NOMO-1 treated with DMSO at 0.1 percent for 48 hours (cell line): Measurements from ENCODE around the gene CCSER1.
"Not testable (repeated sequence)": the region's sequence is repeated elsewhere in the genome, so short reads cannot be mapped to it uniquely, and the experiment has no call there.

Source experiments
- DNase-seq: peaks from one replicate; lab custom pipeline; 2025; ENCODE audit not compliant: unreplicated experiment; lab: John Stamatoyannopoulos, UW

Gene CCSER1

DNA sequence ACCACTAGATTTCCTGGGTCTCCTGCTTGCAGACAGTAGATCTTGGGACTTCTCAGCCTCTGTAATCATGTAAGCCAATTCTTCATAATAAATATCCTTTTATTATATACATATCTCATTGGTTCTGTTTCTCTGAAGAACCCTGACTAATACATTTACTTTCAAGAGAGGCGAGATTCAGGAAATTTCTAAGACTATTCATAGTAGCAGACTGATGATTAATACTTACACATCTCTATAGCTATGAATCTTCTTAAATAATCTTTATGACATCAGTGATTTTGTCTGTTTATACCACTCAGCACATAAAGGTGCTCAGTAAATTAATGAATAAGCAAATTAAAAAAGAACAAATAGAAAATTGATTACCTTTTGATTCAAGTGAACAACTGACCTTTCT is 1494.3 kb downstream of the CCSER1 start:
- no peak for DNase-seq

DNA sequence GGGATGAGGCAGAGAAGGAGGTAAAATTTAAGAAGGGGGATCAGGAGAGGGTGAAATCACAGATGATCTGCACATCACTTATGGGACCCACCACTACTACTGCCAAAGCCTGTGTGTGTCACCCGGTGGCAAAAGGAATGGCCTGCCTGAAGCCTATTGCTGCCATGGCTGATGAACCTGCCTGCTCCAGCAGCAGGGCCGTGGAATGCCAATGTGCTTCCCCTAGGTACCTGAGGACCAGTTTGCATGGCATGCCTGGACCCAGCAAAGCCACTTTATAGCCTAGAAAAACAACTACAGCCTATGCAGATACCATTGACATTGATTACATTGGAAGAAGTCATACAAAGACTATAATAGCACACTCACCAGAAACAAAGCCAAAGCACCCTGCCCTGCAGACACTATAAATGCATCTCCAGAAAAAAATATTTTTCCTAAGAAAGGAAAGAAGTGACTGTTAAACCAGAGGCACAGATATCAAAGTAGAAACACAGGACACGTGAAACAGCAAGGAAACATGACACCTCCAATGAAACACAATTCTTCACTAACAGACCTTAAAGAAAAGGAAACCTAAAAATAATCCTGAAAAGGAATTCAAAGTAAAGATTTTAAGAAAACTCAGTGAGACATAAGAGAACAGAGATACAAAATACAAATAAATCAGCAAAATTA is 1495.9 kb downstream of the CCSER1 start:
- no peak for DNase-seq

DNA sequence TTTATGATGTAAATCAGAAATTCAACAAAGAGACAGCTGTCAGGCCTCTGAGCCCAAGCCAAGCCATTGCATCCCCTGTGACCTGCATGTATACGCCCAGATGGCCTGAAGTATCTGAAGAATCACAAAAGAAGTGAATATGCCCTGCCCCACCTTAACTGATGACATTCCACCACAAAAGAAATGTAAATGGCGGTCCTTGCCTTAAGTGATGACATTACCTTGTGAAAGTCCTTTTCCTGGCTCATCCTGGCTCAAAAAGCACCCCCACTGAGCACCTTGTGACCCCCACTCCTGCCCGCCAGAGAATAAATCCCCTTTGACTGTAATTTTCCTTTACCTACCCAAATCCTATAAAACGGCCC is 1496.4 kb downstream of the CCSER1 start:
- DNase-seq = not testable (repeated sequence)

DNA sequence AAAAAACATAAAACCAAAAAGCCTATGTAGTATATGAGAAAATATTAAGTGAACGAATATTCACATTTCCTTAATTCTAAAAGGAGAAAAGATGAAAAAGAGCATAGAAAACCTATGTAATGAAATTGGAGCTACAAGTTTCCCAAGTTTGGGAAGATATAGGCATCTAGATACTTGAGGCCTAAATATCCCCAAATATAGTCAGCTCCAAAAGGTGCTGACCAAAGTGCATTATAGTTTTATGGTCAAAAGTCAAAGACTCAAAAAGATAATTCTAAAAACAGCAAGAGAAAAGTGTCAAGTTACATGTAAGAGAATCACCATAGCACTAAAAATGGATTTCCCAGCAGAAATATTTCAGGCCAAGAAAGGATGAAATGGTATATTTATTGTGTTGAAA is 1502.9 kb downstream of the CCSER1 start:
- DNase-seq = no peak

DNA sequence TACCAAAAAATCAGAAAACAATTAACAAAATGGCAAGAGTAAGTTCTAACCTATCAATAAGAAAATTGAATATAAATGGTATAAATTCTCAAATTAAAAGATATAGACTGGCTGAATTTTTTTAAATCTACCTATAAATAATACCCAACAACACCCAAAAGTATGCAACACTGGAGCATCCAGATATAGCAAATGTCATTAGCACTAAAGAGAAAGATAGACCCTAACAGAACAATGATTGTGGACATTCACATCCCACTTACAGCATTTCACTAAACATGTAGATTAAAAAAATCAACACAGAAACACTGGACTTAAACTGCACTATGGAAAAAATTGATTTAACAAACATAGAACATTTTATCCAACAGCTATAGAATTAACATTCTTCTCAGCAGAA is 1503.6 kb downstream of the CCSER1 start:
- no peak for DNase-seq

DNA sequence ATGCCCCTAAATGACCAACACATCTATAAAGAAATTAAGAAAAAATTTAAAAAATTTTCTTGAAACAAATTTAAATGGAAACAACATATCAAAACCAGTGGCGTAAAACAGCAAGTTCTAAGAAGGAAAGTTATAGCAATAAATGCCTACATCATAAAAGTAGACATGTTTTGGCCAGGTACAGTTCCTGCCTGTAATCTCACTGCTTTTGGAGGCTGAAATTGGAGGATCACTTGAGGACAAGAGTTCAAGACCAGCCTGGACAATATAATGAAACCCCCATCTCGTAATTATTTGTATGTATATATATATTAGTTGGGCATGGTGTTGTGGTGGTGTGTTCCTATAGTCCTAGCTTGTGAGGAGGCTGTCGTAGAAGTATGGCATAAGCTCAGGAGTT is 1504.1 kb downstream of the CCSER1 start:
- no peak for DNase-seq

DNA sequence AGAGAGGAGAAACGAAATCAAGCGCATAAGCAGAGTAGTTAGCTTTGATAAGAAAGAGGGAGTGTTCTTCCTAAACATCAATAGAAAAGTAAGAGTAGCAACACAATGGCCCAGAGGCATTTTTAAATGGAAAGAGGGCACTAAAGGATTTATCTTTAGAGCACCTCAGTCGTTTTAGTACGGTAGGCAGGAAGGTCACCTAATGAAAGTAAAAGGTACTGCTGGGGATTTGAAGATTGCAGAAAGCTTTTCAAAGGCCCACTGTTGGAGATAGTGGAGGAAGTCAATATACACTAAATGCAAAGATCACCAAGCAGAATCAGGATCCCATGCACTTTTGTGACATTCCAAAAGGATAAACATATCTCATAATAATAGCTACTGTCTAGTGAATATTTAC is 1508.9 kb downstream of the CCSER1 start:
- DNase-seq = no peak
